Hepatocyte (in vitro differentiated cells): ENCODE results near the gene ASB1. TPM values are rescaled to one million over a fixed set of nuclear protein-coding genes. Genes with fewer than 3 reads are reported as not detected.

ENCODE experiments used
- DNase-seq: peaks from one replicate; pipeline ENCODE4 v3.0.0-alpha.2; 2016; ENCODE audit warnings: low spot score
- H2AFZ ChIP-seq: fragments of 200-600 bp; sonication (generic); 2 replicates; pipeline ENCODE4 v1.6.0; 2016; ENCODE audit warnings: antibody characterized with exemption, mild to moderate bottlenecking
- H3K27ac ChIP-seq: fragments of 200-600 bp; sonication (generic); 2 replicates; pipeline ENCODE4 v1.5.1; 2016; ENCODE audit warnings: mild to moderate bottlenecking
- H3K27me3 ChIP-seq: fragments of 200-600 bp; sonication (generic); 2 replicates; pipeline ENCODE4 v1.6.1; 2016
- H3K36me3 ChIP-seq: fragments of 200-600 bp; sonication (generic); replicated peaks from 2 replicates; pipeline ENCODE4 v1.5.1; 2016; ENCODE audit warnings: low read depth; ENCODE audit not compliant: insufficient read depth
- H3K4me1 ChIP-seq: fragments of 200-600 bp; sonication (generic); 2 replicates; pipeline ENCODE4 v1.5.1; 2016; ENCODE audit warnings: mild to moderate bottlenecking, moderate library complexity; ENCODE audit not compliant: insufficient read depth
- H3K4me2 ChIP-seq: fragments of 200-600 bp; sonication (generic); 2 replicates; pipeline ENCODE4 v1.6.0; 2016
- H3K4me3 ChIP-seq: fragments of 200-600 bp; sonication (generic); 2 replicates; pipeline ENCODE4 v1.5.1; 2016; ENCODE audit warnings: mild to moderate bottlenecking
- H3K79me2 ChIP-seq: fragments of 200-600 bp; sonication (generic); 2 replicates; pipeline ENCODE4 v1.6.0; 2017; ENCODE audit warnings: mild to moderate bottlenecking
- H3K9me2 ChIP-seq: fragments of 200-600 bp; sonication (generic); replicated peaks from 2 replicates; pipeline ENCODE4 v1.6.0; 2017; ENCODE audit warnings: mild to moderate bottlenecking; ENCODE audit not compliant: insufficient read depth
- H3K9me3 ChIP-seq: fragments of 200-600 bp; sonication (generic); 2 replicates; pipeline ENCODE4 v1.5.1; 2016; ENCODE audit warnings: low read depth, mild to moderate bottlenecking
- H4K20me1 ChIP-seq: fragments of 200-600 bp; sonication (generic); 2 replicates; pipeline ENCODE4 v1.6.0; 2016; ENCODE audit warnings: mild to moderate bottlenecking; ENCODE audit not compliant: insufficient read depth, poor library complexity, severe bottlenecking
- CTCF ChIP-seq: fragments of 200-600 bp; sonication (generic); IDR thresholded peaks from 2 replicates; pipeline ENCODE4 v1.5.1; 2016; ENCODE audit warnings: antibody characterized with exemption, mild to moderate bottlenecking; ENCODE audit not compliant: poor library complexity
- EZH2 ChIP-seq: fragments of 200-600 bp; sonication (generic); IDR thresholded peaks from 2 replicates; pipeline ENCODE4 v1.6.1; 2016; ENCODE audit warnings: antibody characterized with exemption, mild to moderate bottlenecking, borderline replicate concordance
- EZH2phosphoT487 ChIP-seq: fragments of 200-600 bp; sonication (generic); IDR thresholded peaks from one replicate; pipeline ENCODE4 v1.6.1; 2018; ENCODE audit warnings: antibody characterized with exemption, mild to moderate bottlenecking, low read depth, moderate library complexity; ENCODE audit not compliant: unreplicated experiment, severe bottlenecking
- WGBS: methylation state at CpG from one replicate; pipeline ENCODE4 v1.1.6; 2016; ENCODE audit warnings: low lambda C conversion rate; ENCODE audit errors: missing lambda C conversion rate; 5-methylcytosine and 5-hydroxymethylcytosine counted together
- polyA plus RNA-seq: library from polyadenylated mRNA; unstranded; fragments of >200 nt; fragmentation: Nextera tagmentation; extraction: Ambion mirVana; gene quantifications from 2 replicates; pipeline ENCODE4 v1.2.1, GENCODE V29; 2016
- total RNA-seq: library from RNA; depleted of rRNA; stranded (reverse); fragments of >200 nt; gene quantifications from 2 replicates; pipeline ENCODE4 v1.2.3, GENCODE V29; 2014

The ASB1 gene
- 13.0 and 19.3 TPM in 2 replicates for total RNA-seq
- polyA plus RNA-seq = 27.9 and 30.1 TPM in 2 replicates

GRCh38 chr2:238426568-238427434 lies at the start of gene ASB1:
ASB1 (plus strand) TSS chr2:238426927; CDS start chr2:238427071, 144 bp downstream.
- peak within 1 kb of the TSS; percentile 99 for H3K27ac ChIP-seq
- H4K20me1 ChIP-seq = peaks cover 16% of the 10 kb centered on the region
- peaks cover 25% of the 10 kb centered on the region for H3K4me1 ChIP-seq
- peaks cover 48% of the 10 kb centered on the region for H3K79me2 ChIP-seq
- no peaks in the 10 kb centered on the region for H3K9me2 ChIP-seq
- no peaks in the 10 kb centered on the region for H3K36me3 ChIP-seq
- peak within 1 kb of the TSS; percentile 78 for H3K4me3 ChIP-seq
- DNase-seq = peak; percentile 86
- H3K4me2 ChIP-seq = peak within 1 kb of the TSS; percentile 76
- TF ChIP-seq EZH2phosphoT487 = no peak
- H3K27me3 ChIP-seq = no peaks in the 10 kb centered on the region
- H3K9me3 ChIP-seq = no peaks in the 10 kb centered on the region
- peak within 1 kb of the TSS; percentile 84 for H2AFZ ChIP-seq
- 1% methylated on average over 42 of the region's 104 CpGs for WGBS

DNA sequence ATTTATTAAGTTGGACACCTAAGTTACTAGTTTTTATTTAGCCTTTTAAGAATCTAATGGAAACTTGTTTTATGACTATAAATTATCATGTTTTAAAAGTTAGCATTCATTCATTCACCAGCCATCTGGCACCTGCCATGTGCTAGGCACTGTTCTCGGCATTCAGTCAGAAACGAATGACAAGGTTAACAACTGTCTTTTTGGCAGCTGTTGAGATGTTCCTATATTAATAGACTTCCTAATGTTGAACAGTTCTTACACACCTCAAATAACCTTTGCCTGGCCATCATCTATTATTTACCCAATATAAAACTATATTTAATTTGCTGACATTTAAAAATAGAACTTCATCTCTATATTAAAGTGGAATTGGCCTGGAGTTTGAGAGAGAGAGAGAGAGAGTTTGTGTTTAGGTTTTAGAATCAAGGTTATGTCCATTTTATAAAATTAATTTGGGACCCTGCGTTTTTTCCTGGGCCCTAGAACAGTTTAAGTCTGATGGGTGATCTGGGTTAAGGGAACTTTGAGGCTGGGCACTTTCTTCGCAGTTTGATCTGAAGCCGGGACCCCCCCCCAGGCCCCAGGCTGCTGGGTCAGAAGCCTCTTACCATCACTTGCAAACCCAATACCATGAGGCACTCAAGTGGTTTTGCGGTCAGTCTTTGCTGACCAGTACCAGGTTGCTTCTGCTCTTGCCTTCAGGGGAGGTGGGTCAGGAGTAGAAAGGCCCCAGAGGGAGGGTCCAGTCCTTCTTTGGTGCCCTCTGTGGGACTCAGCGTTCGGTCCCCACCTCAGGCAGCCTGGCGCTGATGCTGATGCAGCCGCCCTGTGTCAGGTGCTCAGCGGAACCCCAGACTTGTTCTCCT lies 48.3 kb upstream of the ASB1 start:
- H3K4me2 ChIP-seq = no peak overlapping the region
- no peak overlapping the region for H3K27ac ChIP-seq
- no peak overlapping the region for H3K4me3 ChIP-seq

DNA sequence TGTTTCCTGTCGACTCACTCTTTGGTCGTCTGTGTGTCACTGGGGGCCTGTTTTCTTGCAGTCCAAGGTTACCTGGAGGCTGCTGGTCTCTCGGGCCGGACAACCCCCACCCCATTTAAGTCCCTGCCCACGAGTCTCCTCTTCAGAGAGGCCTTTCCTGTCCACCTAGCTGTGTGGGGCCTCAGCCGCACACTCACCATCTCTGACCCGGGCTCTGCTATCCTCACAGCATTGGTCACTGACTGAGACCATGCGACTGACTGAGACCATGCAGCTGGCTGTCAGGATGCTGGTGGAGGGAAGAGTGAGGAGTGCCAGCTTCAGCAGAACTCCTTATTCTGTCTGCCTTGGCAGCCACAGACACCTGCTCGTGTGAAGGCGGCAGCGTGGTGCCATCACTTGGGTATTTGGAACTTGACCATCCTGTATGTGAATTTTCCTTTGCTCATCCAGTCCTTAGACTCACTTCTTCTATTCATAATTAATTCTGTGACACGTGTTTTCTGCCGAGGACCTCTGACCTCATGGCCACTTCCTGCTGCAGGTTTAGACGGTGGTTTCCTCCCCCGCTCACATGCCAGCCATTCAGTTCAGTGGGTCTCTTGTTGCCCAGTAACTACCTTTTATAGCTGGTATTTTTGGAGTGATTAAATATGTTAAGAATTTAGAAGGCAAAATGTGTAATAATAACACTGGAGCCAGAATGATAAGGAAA lies 47.5 kb upstream of the ASB1 start:
- no peaks in the 10 kb centered on the region for H3K27me3 ChIP-seq
- no peaks in the 10 kb centered on the region for H3K79me2 ChIP-seq
- no peaks in the 10 kb centered on the region for H3K9me3 ChIP-seq
- H3K4me1 ChIP-seq = no peaks in the 10 kb centered on the region
- no peak overlapping the region for H2AFZ ChIP-seq
- no peaks in the 10 kb centered on the region for H3K9me2 ChIP-seq
- DNase-seq = no peak
- no peaks in the 10 kb centered on the region for H3K36me3 ChIP-seq
- no peak overlapping the region for H3K4me2 ChIP-seq
- TF ChIP-seq EZH2 = no peak
- TF ChIP-seq EZH2phosphoT487 = no peak
- no peak for TF ChIP-seq CTCF
- no peak overlapping the region for H3K27ac ChIP-seq
- 85% methylated on average over 15 of the region's 15 CpGs for whole genome bisulfite sequencing
- H4K20me1 ChIP-seq = no peaks in the 10 kb centered on the region
- H3K4me3 ChIP-seq = no peak overlapping the region

More for the DNA sequence above, 48.3 kb upstream of the ASB1 start:
- 84% methylated on average over 11 of the region's 11 CpGs for WGBS
- no peak for TF ChIP-seq CTCF
- no peak for TF ChIP-seq EZH2
- Histone ChIP-seq H3K9me2 (no peaks in the 10 kb centered on the region), H4K20me1 (no peaks in the 10 kb centered on the region), H3K79me2 (no peaks in the 10 kb centered on the region), H2AFZ (no peak overlapping the region), H3K27me3 (no peaks in the 10 kb centered on the region), H3K4me1 (no peaks in the 10 kb centered on the region), H3K9me3 (no peaks in the 10 kb centered on the region), H3K36me3 (no peaks in the 10 kb centered on the region)
- no peak for DNase-seq
